ENCODE data around the gene AGBL2. TPM values are rescaled to one million over a fixed set of nuclear protein-coding genes. Genes with fewer than 3 reads are reported as not detected.
"Not testable (repeated sequence)": the region's sequence is repeated elsewhere in the genome, so short reads cannot be mapped to it uniquely, and the experiment has no call there.

Gene AGBL2
- total RNA-seq, 1 donor, result 1.3 TPM

DNA sequence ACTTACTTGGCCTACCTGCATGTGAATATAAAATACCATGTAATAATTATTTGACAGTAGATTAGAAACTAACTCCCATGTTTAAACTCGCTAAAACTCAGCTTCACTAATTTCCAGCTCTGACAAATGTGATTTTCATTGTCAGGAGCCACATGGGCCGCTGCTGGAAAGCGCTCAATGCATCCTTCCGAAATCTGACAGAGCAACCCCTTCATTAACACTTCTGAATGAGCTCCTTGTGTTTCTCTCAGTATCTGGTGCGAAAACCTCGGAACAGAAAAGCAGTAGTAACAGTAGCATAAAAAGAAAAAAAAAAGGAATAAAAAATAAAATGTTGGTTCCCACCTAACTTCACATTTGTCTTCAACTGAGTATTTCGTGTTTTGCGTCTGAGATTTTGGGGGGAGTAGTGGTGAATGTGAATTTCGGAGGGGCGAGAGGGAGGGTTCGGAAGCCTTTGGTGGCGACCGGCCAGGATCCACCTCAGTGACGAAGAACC lies 73.5 kb downstream of the AGBL2 start:
- TF ChIP-seq, protein P1, sequence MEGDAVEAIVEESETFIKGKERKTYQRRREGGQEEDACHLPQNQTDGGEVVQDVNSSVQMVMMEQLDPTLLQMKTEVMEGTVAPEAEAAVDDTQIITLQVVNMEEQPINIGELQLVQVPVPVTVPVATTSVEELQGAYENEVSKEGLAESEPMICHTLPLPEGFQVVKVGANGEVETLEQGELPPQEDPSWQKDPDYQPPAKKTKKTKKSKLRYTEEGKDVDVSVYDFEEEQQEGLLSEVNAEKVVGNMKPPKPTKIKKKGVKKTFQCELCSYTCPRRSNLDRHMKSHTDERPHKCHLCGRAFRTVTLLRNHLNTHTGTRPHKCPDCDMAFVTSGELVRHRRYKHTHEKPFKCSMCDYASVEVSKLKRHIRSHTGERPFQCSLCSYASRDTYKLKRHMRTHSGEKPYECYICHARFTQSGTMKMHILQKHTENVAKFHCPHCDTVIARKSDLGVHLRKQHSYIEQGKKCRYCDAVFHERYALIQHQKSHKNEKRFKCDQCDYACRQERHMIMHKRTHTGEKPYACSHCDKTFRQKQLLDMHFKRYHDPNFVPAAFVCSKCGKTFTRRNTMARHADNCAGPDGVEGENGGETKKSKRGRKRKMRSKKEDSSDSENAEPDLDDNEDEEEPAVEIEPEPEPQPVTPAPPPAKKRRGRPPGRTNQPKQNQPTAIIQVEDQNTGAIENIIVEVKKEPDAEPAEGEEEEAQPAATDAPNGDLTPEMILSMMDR (IDR thresholded peaks at IDR 0.05; ENCODE audit: insufficient read depth, low read depth, low read length), result no peak
- DNase-seq (ENCODE audit: low read depth), result no peak
- H3K4me3 ChIP-seq (ENCODE audit: low read depth, low read length), result peak overlapping the region; percentile 91

DNA sequence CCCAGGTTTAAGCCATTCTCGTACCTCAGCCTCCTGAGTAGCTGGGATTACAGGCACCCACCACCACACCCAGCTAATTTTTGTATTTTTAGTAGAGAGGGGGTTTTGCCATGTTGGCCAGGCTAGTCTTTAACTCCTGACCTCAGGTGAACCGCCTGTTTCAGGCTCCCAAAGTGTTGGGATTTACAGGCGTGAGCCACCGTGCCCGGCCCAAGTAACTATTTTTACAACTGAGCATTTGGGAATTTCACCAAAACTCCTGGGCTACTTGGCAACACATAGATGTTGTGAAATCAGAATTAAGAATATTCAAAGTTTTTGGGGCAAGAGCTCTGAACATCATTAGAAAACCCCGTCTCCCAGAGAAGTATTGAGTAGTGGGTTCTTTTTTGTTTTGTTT lies 74.7 kb downstream of the AGBL2 start:
- not testable (repeated sequence) for H3K4me3 ChIP-seq (ENCODE audit: low read depth, low read length); DNase-seq (ENCODE audit: low read depth)

DNA sequence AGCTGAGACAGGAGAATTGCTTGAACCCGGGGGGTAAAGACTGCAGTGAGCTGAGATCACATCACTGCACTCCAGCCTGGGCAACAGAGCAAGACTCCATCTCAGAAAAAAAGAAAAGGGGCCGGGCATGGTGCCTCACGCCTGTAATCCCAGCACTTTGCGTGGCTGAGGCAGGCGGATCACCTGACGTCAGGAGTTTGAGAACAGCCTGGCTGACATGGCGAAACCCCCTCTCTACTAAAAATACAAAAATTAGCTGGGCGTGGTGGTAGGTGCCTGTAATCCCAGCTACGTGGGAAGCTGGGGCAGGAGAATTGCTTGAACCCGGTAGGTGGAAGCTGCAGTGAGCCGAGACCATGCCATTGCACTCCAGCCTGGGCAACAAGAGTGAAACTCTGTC lies 78.8 kb downstream of the AGBL2 start:
- not testable (repeated sequence) for H3K4me3 ChIP-seq (ENCODE audit: low read depth, low read length); DNase-seq (ENCODE audit: low read depth)

DNA sequence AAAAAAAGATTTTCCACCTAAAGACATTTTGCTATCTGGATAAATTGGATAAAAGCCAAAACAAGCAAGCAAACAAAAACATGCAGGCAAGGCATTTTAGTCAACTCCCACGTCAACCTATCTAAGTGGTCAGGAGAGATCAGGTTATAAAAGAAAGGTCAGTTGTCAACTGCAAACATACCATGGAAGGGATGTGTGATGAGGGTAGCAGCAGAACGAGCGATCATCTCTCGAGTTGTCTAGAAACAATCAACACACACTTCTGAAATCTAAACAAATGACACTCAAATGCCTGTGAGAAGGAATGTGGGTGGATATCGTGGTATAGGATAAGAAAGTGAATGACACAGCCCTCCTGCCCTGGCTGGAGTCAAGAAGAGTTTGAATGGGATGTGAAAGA lies 83.7 kb downstream of the AGBL2 start:
- H3K4me3 ChIP-seq (ENCODE audit: low read depth, low read length), result no peak overlapping the region
- TF ChIP-seq, protein P1 (IDR thresholded peaks at IDR 0.05; ENCODE audit: insufficient read depth, low read depth, low read length), result no peak
- no peak for DNase-seq (ENCODE audit: low read depth)

DNA sequence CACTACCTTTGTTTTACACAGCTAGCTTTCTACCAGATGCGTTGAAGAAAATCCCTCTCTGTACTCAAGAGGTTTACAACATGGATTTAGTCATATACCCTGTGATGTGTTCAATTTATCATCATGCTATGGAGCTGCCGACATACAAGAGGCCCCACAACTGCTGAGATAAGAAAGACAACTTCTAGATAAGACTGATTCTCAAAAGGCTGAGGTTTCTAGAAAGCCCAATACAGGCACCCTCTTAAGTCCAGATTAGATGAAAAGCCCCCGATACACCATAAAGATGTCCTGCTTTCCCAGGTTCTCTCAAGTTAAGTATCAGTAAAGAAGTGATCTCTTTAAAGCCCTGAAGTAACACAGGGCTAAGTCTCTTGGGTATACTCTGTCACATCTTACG lies 87.1 kb downstream of the AGBL2 start:
- H3K4me3 ChIP-seq (ENCODE audit: low read depth, low read length), result no peak overlapping the region
- DNase-seq (ENCODE audit: low read depth), result no peak
- TF ChIP-seq, protein P1 (IDR thresholded peaks at IDR 0.05; ENCODE audit: insufficient read depth, low read depth, low read length), result no peak

DNA sequence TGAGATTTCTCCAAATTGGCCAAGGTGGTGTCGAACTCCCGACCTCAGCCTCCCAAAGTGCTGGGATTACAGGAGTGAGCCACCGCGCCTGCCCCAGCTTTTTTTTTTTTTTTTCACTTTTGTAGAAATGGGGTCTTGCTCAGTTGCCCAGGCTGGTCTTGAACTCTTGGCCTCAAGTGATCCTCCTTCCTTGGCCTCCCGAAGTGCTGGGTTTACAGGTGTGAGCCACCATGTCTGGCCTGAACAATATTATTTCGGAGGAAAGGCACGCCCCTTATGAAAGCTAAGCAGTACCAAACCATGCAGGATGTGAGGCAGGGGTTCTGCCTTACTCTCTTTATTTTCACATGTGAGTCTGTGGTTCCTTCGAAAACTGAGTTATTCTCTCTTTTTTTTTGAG lies 88.9 kb downstream of the AGBL2 start:
- no peak overlapping the region for H3K4me3 ChIP-seq (ENCODE audit: low read depth, low read length)
- TF ChIP-seq, protein P1 (IDR thresholded peaks at IDR 0.05; ENCODE audit: insufficient read depth, low read depth, low read length), result no peak
- DNase-seq (ENCODE audit: low read depth), result no peak

DNA sequence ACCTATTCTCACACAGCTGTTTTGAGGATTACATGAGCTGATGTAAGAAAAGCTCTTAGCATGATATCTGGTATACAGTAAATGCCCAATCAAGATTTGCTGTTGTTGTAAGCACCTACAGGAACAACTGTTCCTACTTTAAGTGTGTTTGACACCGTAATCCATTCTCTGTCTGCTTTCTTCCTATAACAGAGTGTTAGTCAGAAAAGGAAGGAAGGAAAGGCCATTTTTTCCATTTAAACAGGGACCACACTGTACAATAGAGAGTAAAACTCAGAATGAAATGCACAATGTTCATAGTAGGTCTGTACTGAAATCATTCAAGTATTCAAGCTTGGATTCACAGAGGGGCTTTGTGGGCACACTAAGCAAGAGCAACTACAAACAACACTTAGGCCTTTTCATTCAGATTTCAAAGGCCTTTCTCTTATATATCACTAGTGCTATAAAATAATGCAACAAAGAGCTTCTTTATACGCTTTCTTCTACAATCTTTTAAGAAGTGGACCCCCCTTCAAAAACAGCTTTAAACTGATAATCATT lies 94.3 kb downstream of the AGBL2 start:
- TF ChIP-seq, protein P1 (IDR thresholded peaks at IDR 0.05; ENCODE audit: insufficient read depth, low read depth, low read length), result no peak
- DNase-seq (ENCODE audit: low read depth), result no peak
- H3K4me3 ChIP-seq (ENCODE audit: low read depth, low read length), result no peak overlapping the region

DNA sequence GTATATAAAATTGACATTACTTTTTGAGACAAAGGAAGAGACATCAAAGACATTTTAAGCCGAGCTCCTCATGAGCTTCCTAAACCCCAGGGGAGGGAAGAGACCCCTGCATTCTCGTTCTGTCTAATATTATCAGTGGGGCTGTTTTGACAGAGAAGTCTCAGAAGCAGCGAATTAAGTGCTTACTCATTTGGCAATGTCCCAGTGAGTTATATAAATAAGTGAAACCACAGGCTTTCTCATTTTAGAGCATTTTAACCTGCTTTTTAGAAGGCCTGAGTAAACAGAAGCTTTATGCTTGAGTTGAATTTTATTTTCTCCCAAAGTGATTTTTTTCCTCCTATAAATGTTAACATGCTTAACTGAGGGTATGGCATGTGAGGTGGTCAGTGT lies 97.8 kb downstream of the AGBL2 start:
- H3K4me3 ChIP-seq (ENCODE audit: low read depth, low read length), result no peak overlapping the region
- TF ChIP-seq, protein P1 (IDR thresholded peaks at IDR 0.05; ENCODE audit: insufficient read depth, low read depth, low read length), result no peak
- peak; percentile 83 for DNase-seq (ENCODE audit: low read depth)

All from fibroblast of villous mesenchyme (primary cell).